Liver (tissue), 9 donors: Measurements from ENCODE around the gene COL7A1. TPM values are rescaled to one million over a fixed set of nuclear protein-coding genes. Genes with fewer than 3 reads are reported as not detected.

ENCODE experiments used
- DNase-seq: peaks from one replicate; pipeline ENCODE4 v3.0.0-alpha.2; 2017; ENCODE audit warnings: low spot score
- H3K27ac ChIP-seq, 2 donors: one replicate each; pipeline ENCODE4 v1.7.0; 2013; ENCODE audit warnings: inconsistent platforms in 2 of 2, low read length in 2 of 2, control low read depth in 1 of 2, low read depth in 1 of 2, mild to moderate bottlenecking in 1 of 2
- H3K27me3 ChIP-seq, 4 donors: one replicate each; pipeline versions ENCODE4 v1.6.1 to v1.7.0; 2013; ENCODE audit warnings: low read length in 3 of 4, inconsistent platforms in 1 of 4, mild to moderate bottlenecking in 1 of 4, moderate library complexity in 1 of 4; ENCODE audit not compliant: control insufficient read depth in 4 of 4, insufficient read depth in 4 of 4
- H3K36me3 ChIP-seq, 4 donors: one replicate each; pipeline versions ENCODE4 v1.6.1 to v1.7.0; 2013; ENCODE audit warnings: low read length in 3 of 4, mild to moderate bottlenecking in 3 of 4, low read depth in 1 of 4, moderate library complexity in 1 of 4; ENCODE audit not compliant: control insufficient read depth in 4 of 4, insufficient read depth in 3 of 4
- H3K4me1 ChIP-seq, 4 donors: one replicate each; pipeline versions ENCODE4 v1.6.1 to v1.7.0; 2013; ENCODE audit warnings: low read length in 3 of 4, mild to moderate bottlenecking in 3 of 4, moderate library complexity in 1 of 4; ENCODE audit not compliant: control insufficient read depth in 4 of 4, insufficient read depth in 4 of 4
- H3K4me3 ChIP-seq, 3 donors: one replicate each; pipeline versions ENCODE4 v1.6.1 to v1.7.0; 2013; ENCODE audit warnings: low read length in 3 of 3, control low read depth in 1 of 3, low read depth in 1 of 3, mild to moderate bottlenecking in 1 of 3
- H3K9ac ChIP-seq, 2 donors: one replicate each; pipeline ENCODE4 v1.7.0; 2013; ENCODE audit warnings: low read length in 2 of 2, mild to moderate bottlenecking in 2 of 2, moderate library complexity in 2 of 2, control low read depth in 1 of 2, low read depth in 1 of 2
- H3K9me3 ChIP-seq, 4 donors: one replicate each; pipeline versions ENCODE4 v1.6.1 to v1.7.0; 2013; ENCODE audit warnings: low read length in 3 of 4; ENCODE audit not compliant: control insufficient read depth in 4 of 4
- ATF3 ChIP-seq: IDR thresholded peaks from 2 replicates; pipeline ENCODE4 v1.6.1; 2016; ENCODE audit warnings: antibody characterized with exemption
- CTCF ChIP-seq: fragments of 150-350 bp; IDR thresholded peaks from 2 replicates; pipeline ENCODE4 v1.5.1; 2017; ENCODE audit warnings: improper control_type of control experiment, low read depth, low read length; ENCODE audit not compliant: missing input control
- EGR1 ChIP-seq, 2 donors: IDR thresholded peaks; 2 replicates each; pipeline ENCODE4 v1.6.1; 2016 to 2018; ENCODE audit warnings: antibody characterized with exemption in 2 of 2, low read depth in 2 of 2
- FOXA1 ChIP-seq: IDR thresholded peaks from 2 replicates; pipeline ENCODE4 v1.6.1; 2016; ENCODE audit warnings: antibody characterized with exemption
- FOXA2 ChIP-seq: IDR thresholded peaks from 2 replicates; pipeline ENCODE4 v1.6.1; 2016; ENCODE audit warnings: antibody characterized with exemption
- GABPA ChIP-seq, 2 donors: IDR thresholded peaks in 1 of 2; conservative IDR thresholded peaks in 1 of 2; 2 replicates each; pipeline ENCODE4 v1.6.1; 2016; ENCODE audit warnings: antibody characterized with exemption in 2 of 2, mild to moderate bottlenecking in 1 of 2, moderate library complexity in 1 of 2
- HNF4A ChIP-seq, 2 donors: conservative IDR thresholded peaks; 2 replicates each; pipeline ENCODE4 v1.6.1; 2016; ENCODE audit warnings: antibody characterized with exemption in 2 of 2, mild to moderate bottlenecking in 2 of 2
- HNF4G ChIP-seq: IDR thresholded peaks from 2 replicates; pipeline ENCODE4 v1.6.1; 2016; ENCODE audit warnings: antibody characterized with exemption
- MAX ChIP-seq: IDR thresholded peaks from 2 replicates; pipeline ENCODE4 v1.6.1; 2016; ENCODE audit warnings: antibody characterized with exemption
- NR2F2 ChIP-seq: IDR thresholded peaks from 2 replicates; pipeline ENCODE4 v1.6.1; 2016; ENCODE audit warnings: antibody characterized with exemption
- RAD21 ChIP-seq, 2 donors: IDR thresholded peaks; 2 replicates each; pipeline ENCODE4 v1.6.1; 2016; ENCODE audit warnings: antibody characterized with exemption in 2 of 2, mild to moderate bottlenecking in 2 of 2
- RXRA ChIP-seq, 2 donors: IDR thresholded peaks; 2 replicates each; pipeline ENCODE4 v1.6.1; 2017 to 2018; ENCODE audit warnings: antibody characterized with exemption in 2 of 2, mild to moderate bottlenecking in 1 of 2
- SP1 ChIP-seq: IDR thresholded peaks from 2 replicates; pipeline ENCODE4 v1.6.1; 2018; ENCODE audit warnings: antibody characterized with exemption, mild to moderate bottlenecking
- TAF1 ChIP-seq: conservative IDR thresholded peaks from 2 replicates; pipeline ENCODE4 v1.6.1; 2016; ENCODE audit warnings: antibody characterized with exemption, mild to moderate bottlenecking
- YY1 ChIP-seq: IDR thresholded peaks from 2 replicates; pipeline ENCODE4 v1.6.1; 2016; ENCODE audit warnings: antibody characterized with exemption, mild to moderate bottlenecking
- WGBS: extraction: QIAGEN DNeasy Blood & Tissue Kit; methylation state at CpG from one replicate; pipeline ENCODE4 v1.1.7; 2013; 5-methylcytosine and 5-hydroxymethylcytosine counted together
- polyA plus RNA-seq, 2 donors: library from polyadenylated mRNA; stranded (reverse) in 1 of 2; unstranded in 1 of 2; fragments of 200-250 nt in 1 of 2; fragments of >200 nt in 1 of 2; fragmentation: Nextera tagmentation in 1 of 2; extraction: Ambion mirVana in 1 of 2; gene quantifications; one replicate each; pipeline versions ENCODE4 v1.2.1 to v1.2.3, GENCODE V29; 2013 to 2015
- total RNA-seq, 2 donors: library from RNA; depleted of rRNA; stranded (reverse); fragments of >200 nt; gene quantifications; one replicate each; pipeline ENCODE4 v1.2.3, GENCODE V29; 2014
- TF ChIP-seq, protein P1 (sequence below): IDR thresholded peaks from 2 replicates; pipeline ENCODE4 v1.6.1; 2016; ENCODE audit warnings: antibody characterized with exemption
- donor health status: healthy.
- donor health status: healthy.
- donor health status: healthy.
- donor health status: healthy.
- donor health status: healthy.

The COL7A1 gene
- total and polyA plus RNA-seq, 4 donors = 0.24 to 0.84 (median 0.40) TPM

DNA sequence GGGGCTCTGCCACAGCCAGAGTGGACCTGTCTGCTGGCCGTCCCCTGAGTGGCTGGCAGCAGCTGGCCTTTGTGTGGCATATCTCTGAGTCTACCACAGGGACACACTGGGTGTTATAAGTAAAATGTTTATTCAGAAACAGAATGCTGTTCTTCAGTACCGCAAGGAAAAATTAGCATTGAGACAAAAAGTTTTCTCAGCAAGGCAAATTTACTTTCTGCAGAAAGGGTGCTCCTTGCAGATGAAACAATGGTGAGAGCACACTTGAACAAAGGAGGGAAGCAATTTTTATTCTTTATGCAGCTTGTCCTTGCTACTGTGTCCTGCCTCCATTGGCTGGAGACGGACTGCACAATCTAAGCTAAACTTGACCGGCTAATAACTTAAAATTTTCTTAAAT lies 22.4 kb upstream of the COL7A1 start (continued):
- no peak for TF ChIP-seq ATF3
- no peak for TF ChIP-seq RAD21 (IDR thresholded peaks at IDR 0.05)

GRCh38 chr3:48614044-48614443 lies 18.9 kb upstream of the COL7A1 start:
- no peak for DNase-seq
- H3K4me1 ChIP-seq = peaks cover 0 to 6% (median 2%) of the 10 kb centered on the region in 4 donors
- peaks cover 2 to 5% (median 4%) of the 10 kb centered on the region in 4 donors for H3K9me3 ChIP-seq
- H3K27ac ChIP-seq = no peak overlapping the region
- no peak overlapping the region for H3K4me3 ChIP-seq
- no peaks in the 10 kb centered on the region for H3K36me3 ChIP-seq
- H3K9ac ChIP-seq = no peak overlapping the region
- no peaks in the 10 kb centered on the region for H3K27me3 ChIP-seq
- TF ChIP-seq, protein P1, sequence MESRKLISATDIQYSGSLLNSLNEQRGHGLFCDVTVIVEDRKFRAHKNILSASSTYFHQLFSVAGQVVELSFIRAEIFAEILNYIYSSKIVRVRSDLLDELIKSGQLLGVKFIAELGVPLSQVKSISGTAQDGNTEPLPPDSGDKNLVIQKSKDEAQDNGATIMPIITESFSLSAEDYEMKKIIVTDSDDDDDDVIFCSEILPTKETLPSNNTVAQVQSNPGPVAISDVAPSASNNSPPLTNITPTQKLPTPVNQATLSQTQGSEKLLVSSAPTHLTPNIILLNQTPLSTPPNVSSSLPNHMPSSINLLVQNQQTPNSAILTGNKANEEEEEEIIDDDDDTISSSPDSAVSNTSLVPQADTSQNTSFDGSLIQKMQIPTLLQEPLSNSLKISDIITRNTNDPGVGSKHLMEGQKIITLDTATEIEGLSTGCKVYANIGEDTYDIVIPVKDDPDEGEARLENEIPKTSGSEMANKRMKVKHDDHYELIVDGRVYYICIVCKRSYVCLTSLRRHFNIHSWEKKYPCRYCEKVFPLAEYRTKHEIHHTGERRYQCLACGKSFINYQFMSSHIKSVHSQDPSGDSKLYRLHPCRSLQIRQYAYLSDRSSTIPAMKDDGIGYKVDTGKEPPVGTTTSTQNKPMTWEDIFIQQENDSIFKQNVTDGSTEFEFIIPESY = no peak
- TF ChIP-seq HNF4G = no peak
- no peak for TF ChIP-seq FOXA2
- no peak for TF ChIP-seq SP1
- TF ChIP-seq HNF4A (conservative IDR thresholded peaks at IDR 0.05) = no peak
- no peak for TF ChIP-seq MAX
- no peak for TF ChIP-seq FOXA1
- no peak for TF ChIP-seq EGR1 (IDR thresholded peaks at IDR 0.05; ENCODE audit: low read depth in 2 of 2)
- TF ChIP-seq ATF3 = no peak
- no peak for TF ChIP-seq TAF1
- TF ChIP-seq GABPA (IDR thresholded peaks at IDR 0.05 in 1 of 2, conservative IDR thresholded peaks at IDR 0.05 in 1 of 2) = no peak
- WGBS = 59% methylated on average over 3 of the region's 3 CpGs

DNA sequence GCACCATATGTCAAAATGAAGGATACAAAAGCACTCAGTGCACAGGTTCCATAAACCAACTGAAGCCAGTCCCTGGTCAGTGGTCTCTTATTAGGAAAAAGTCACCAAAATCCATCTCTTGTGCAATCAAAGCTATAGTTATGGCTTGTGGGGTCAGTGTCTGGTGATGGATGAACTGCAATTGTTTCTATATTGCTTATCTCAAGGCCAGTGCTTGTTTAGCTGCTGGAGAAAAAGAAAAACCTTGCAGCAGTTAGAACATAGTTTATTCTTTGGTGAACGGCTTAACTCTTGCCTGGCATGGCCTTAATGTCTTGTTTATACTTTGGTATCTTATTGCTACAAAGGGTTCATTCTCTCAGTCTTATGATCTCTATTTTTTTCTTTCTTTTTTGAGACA lies 17.2 kb upstream of the COL7A1 start:
- 71% methylated on average over 1 of the region's 1 CpG for WGBS
- TF ChIP-seq, protein P1 = no peak
- TF ChIP-seq TAF1 = no peak
- TF ChIP-seq RXRA (IDR thresholded peaks at IDR 0.05) = no peak
- TF ChIP-seq SP1 = no peak
- TF ChIP-seq RAD21 (IDR thresholded peaks at IDR 0.05) = no peak
- TF ChIP-seq HNF4G = no peak
- TF ChIP-seq CTCF = no peak
- no peak for TF ChIP-seq MAX
- TF ChIP-seq NR2F2 = no peak
- no peak for TF ChIP-seq YY1
- peaks cover 0 to 16% (median 13%) of the 10 kb centered on the region in 4 donors for H3K4me1 ChIP-seq
- no peak overlapping the region for H3K27ac ChIP-seq
- H3K4me3 ChIP-seq = no peak overlapping the region
- H3K9ac ChIP-seq = no peak overlapping the region
- no peaks in the 10 kb centered on the region for H3K36me3 ChIP-seq
- H3K27me3 ChIP-seq = no peaks in the 10 kb centered on the region
- DNase-seq = no peak
- H3K9me3 ChIP-seq = peaks cover 1 to 3% (median 3%) of the 10 kb centered on the region in 4 donors
